Peyer's patch (tissue), 4 donors: Measurements from ENCODE around the gene CCDC175.

Experiments used
- POLR2A ChIP-seq, 2 donors: fragments of 450-650 bp; IDR thresholded peaks; one replicate each; pipeline ENCODE4 v1.5.1; 2017; ENCODE audit warnings: antibody characterized with exemption in 2 of 2, mild to moderate bottlenecking in 2 of 2, moderate library complexity in 2 of 2
- TF ChIP-seq, protein P1 (sequence below), 6 experiments: fragments of 450-650 bp in 4 of 6; fragments of 200-600 bp in 2 of 6; sonication (generic) in 1 of 6; IDR thresholded peaks; one replicate each; pipeline ENCODE4 v1.5.1; 2017 to 2019; ENCODE audit warnings: antibody characterized with exemption in 6 of 6, mild to moderate bottlenecking in 3 of 6, moderate library complexity in 1 of 6

DNA sequence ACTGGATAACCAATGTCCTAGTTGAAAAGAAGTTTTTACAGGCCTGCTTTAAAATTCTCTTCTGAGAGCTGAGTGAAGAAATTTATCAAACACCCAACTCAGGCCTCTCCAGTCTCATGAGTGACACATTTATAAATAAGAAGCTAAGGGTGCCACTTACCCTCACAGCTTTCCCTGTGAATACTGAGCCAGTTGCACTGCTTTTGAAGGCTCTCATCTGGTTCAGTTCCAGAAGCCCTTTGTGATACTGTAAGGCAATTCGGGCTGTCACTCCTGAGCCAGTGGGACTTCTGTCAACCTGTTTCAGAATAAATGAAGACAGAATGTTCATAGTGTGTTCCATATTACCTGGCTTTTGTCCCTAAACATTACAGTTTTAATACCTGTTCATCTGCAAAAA, 100.9 kb downstream of the CCDC175 start:
- TF ChIP-seq, protein P1, sequence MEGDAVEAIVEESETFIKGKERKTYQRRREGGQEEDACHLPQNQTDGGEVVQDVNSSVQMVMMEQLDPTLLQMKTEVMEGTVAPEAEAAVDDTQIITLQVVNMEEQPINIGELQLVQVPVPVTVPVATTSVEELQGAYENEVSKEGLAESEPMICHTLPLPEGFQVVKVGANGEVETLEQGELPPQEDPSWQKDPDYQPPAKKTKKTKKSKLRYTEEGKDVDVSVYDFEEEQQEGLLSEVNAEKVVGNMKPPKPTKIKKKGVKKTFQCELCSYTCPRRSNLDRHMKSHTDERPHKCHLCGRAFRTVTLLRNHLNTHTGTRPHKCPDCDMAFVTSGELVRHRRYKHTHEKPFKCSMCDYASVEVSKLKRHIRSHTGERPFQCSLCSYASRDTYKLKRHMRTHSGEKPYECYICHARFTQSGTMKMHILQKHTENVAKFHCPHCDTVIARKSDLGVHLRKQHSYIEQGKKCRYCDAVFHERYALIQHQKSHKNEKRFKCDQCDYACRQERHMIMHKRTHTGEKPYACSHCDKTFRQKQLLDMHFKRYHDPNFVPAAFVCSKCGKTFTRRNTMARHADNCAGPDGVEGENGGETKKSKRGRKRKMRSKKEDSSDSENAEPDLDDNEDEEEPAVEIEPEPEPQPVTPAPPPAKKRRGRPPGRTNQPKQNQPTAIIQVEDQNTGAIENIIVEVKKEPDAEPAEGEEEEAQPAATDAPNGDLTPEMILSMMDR (IDR thresholded peaks at IDR 0.05), result no peak
- no peak for TF ChIP-seq POLR2A (IDR thresholded peaks at IDR 0.05)
